Testis (tissue), 3 donors: ENCODE data around the gene PNN. TPM values are rescaled to one million over a fixed set of nuclear protein-coding genes. Genes with fewer than 3 reads are reported as not detected.

Experiments used
- DNase-seq: peaks from one replicate; pipeline ENCODE4 v3.0.0-alpha.2; 2019
- H3K27ac ChIP-seq, 2 donors: fragments of 200-600 bp; sonication (generic); one replicate each; pipeline ENCODE4 v1.5.1; 2019
- H3K27me3 ChIP-seq: fragments of 200-600 bp; sonication (generic); one replicate; pipeline ENCODE4 v1.5.1; 2019
- H3K36me3 ChIP-seq: fragments of 200-600 bp; sonication (generic); one replicate; pipeline ENCODE4 v1.5.1; 2017; ENCODE audit warnings: low read depth; ENCODE audit errors: missing control alignments
- H3K4me1 ChIP-seq: fragments of 200-600 bp; sonication (generic); one replicate; pipeline ENCODE4 v1.5.1; 2019
- H3K4me3 ChIP-seq, 2 donors: fragments of 200-600 bp; sonication (generic); one replicate each; pipeline ENCODE4 v1.5.1; 2017 to 2019
- H3K9me3 ChIP-seq: fragments of 200-600 bp; sonication (generic); one replicate; pipeline ENCODE4 v1.5.1; 2017
- CTCF ChIP-seq, 3 experiments: fragments of 450-650 bp in 2 of 3; fragments of 200-600 bp in 1 of 3; sonication (generic) in 1 of 3; IDR thresholded peaks; one replicate each; pipeline ENCODE4 v1.5.1; 2016 to 2019; ENCODE audit warnings: antibody characterized with exemption in 3 of 3, mild to moderate bottlenecking in 2 of 3, moderate library complexity in 1 of 3
- POLR2A ChIP-seq: fragments of 450-650 bp; IDR thresholded peaks from one replicate; pipeline ENCODE4 v1.6.1; 2017; ENCODE audit warnings: antibody characterized with exemption, mild to moderate bottlenecking, moderate library complexity
- WGBS, 2 donors: methylation state at CpG; one replicate each; pipeline ENCODE4 v1.1.5; 2018; 5-methylcytosine and 5-hydroxymethylcytosine counted together
- intact Hi-C: fragments of 100-400 bp; cut with DNase I; formaldehyde crosslinking; loops from one replicate; pipeline ENCODE4 v1.15.1; 2023; ENCODE audit warnings: low total_unique reads
- polyA plus RNA-seq: library from polyadenylated mRNA; stranded (reverse); fragments of 350-450 nt; fragmentation: Illumina TruSeq; extraction: RNeasy Lipid Tissue Mini Kit (QIAGEN cat#74804); gene quantifications from one replicate; pipeline ENCODE4 v1.2.3, GENCODE V29; 2014; ENCODE audit warnings: low read depth, low replicate concordance; ENCODE audit not compliant: insufficient read depth
- total RNA-seq, 2 donors: library from RNA; depleted of rRNA; stranded (reverse); fragments of >200 nt; gene quantifications; one replicate each; pipeline ENCODE4 v1.2.3, GENCODE V29; 2016

The PNN gene
- total and polyA plus RNA-seq, 3 donors from 2014 or later = 32.5 to 78.5 (median 54.1) TPM

- Histone ChIP-seq H3K27me3 (no peaks in the 10 kb centered on the region), H3K4me1 (peaks cover 5% of the 10 kb centered on the region), H3K9me3 (no peaks in the 10 kb centered on the region), H3K27ac (peak overlapping the region in 1 of 2 donors; percentile 91), H3K4me3 (peak overlapping the region; percentile 75 to 99), H3K36me3 (no peaks in the 10 kb centered on the region)
- intact Hi-C loops = no loop called here
- TF ChIP-seq CTCF (IDR thresholded peaks at IDR 0.05) (no peak), POLR2A (no peak)
- 61 to 64% methylated on average over 5 of the region's 5 CpGs for WGBS, 2 donors
- DNase-seq = no peak
These were observed 1.5 kb downstream of the PNN start for GRCh38 chr14:39176263-39177167.

- no peak for DNase-seq
- no peak overlapping the region for H3K27ac ChIP-seq
- H3K27me3 ChIP-seq = no peaks in the 10 kb centered on the region
- H3K4me3 ChIP-seq = no peak overlapping the region
- TF ChIP-seq POLR2A (no peak), CTCF (IDR thresholded peaks at IDR 0.05) (no peak)
- no peaks in the 10 kb centered on the region for H3K36me3 ChIP-seq
- H3K9me3 ChIP-seq = no peaks in the 10 kb centered on the region
- 84 to 93% methylated on average over 9 of the region's 9 CpGs for WGBS, 2 donors
- intact Hi-C loops = no loop called here
- H3K4me1 ChIP-seq = peaks cover 5% of the 10 kb centered on the region
These were observed 2.1 kb downstream of the PNN start for GRCh38 chr14:39177168-39177545.

GRCh38 chr14:39179042-39179441 is 4.0 kb downstream of the PNN start:
- H3K4me3 ChIP-seq = no peak overlapping the region
- intact Hi-C loops = no loop called here
- H3K36me3 ChIP-seq = no peaks in the 10 kb centered on the region
- DNase-seq = no peak
- H3K27ac ChIP-seq = no peak overlapping the region
- H3K4me1 ChIP-seq = peaks cover 5% of the 10 kb centered on the region
- no peaks in the 10 kb centered on the region for H3K9me3 ChIP-seq
- no peak for TF ChIP-seq POLR2A
- no peak for TF ChIP-seq CTCF (IDR thresholded peaks at IDR 0.05)
- WGBS, 2 donors = 97% methylated on average over 6 of the region's 6 CpGs
- no peaks in the 10 kb centered on the region for H3K27me3 ChIP-seq

- H3K27ac ChIP-seq = no peak overlapping the region
- no peak for DNase-seq
- no peak for TF ChIP-seq CTCF (IDR thresholded peaks at IDR 0.05)
- no peak for TF ChIP-seq POLR2A
- H3K36me3 ChIP-seq = no peaks in the 10 kb centered on the region
- WGBS, 2 donors = 87 to 90% methylated on average over 5 of the region's 5 CpGs
- no peaks in the 10 kb centered on the region for H3K9me3 ChIP-seq
- intact Hi-C loops = no loop called here
- no peak overlapping the region for H3K4me3 ChIP-seq
- peaks cover 5% of the 10 kb centered on the region for H3K4me1 ChIP-seq
- no peaks in the 10 kb centered on the region for H3K27me3 ChIP-seq
These were observed 5.5 kb downstream of the PNN start for GRCh38 chr14:39180553-39180952.
